ENCODE measurements around the gene SIPA1L3.
A peak's percentile ranks its signal among the peaks of the same experiment; 100 is the strongest.

Gene SIPA1L3

DNA sequence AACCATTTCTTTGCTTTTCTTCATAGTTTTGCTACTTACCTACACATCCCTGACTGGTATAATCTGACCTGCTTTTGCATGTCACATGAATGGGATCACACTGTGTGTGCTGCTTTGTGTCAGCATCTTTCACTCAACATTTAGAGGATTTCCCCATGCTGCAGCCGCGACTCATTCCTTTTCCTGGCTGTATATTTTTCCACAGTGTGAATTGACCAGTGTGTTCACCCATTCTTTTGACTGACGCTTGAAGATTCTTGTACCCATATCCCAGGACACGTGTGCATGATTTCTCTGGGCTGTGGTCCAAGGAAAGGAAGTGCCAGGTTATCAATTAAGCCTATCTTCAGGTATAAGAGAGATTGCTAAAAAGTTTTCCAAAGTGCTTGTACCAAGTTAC, 198.6 kb downstream of the SIPA1L3 start:
- Histone ChIP-seq H3K36me3 (ENCODE audit: control insufficient read depth in 2 of 2, insufficient read depth in 1 of 2, low read length in 2 of 2) (peaks cover 26 to 65% of the 10 kb centered on the region in 2 experiments), H3K4me1 (ENCODE audit: control insufficient read depth, insufficient read depth, low read length) (no peaks in the 10 kb centered on the region), H3K27ac (ENCODE audit: extremely low read depth, low read depth, low read length) (no peak overlapping the region), H3K4me3 (ENCODE audit: low read depth, low read length) (no peak overlapping the region), H3K9me3 (ENCODE audit: control insufficient read depth, insufficient read depth, low read depth, low read length) (no peaks in the 10 kb centered on the region)
- CTCF ChIA-PET: interaction anchor here (1.8 kb wide), 1 partner anchor 203 kb away, joined by 5 read pairs; no protein-coding TSS in a partner anchor
- peak; percentile 99 for TF ChIP-seq ZNF146 (tag by site-specific recombination; IDR thresholded peaks at IDR 0.05)
- TF ChIP-seq, protein P1, sequence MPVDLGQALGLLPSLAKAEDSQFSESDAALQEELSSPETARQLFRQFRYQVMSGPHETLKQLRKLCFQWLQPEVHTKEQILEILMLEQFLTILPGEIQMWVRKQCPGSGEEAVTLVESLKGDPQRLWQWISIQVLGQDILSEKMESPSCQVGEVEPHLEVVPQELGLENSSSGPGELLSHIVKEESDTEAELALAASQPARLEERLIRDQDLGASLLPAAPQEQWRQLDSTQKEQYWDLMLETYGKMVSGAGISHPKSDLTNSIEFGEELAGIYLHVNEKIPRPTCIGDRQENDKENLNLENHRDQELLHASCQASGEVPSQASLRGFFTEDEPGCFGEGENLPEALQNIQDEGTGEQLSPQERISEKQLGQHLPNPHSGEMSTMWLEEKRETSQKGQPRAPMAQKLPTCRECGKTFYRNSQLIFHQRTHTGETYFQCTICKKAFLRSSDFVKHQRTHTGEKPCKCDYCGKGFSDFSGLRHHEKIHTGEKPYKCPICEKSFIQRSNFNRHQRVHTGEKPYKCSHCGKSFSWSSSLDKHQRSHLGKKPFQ (tag by site-specific recombination; IDR thresholded peaks at IDR 0.05): peak; percentile 83
- TF ChIP-seq ZFP3 (tag by site-specific recombination; IDR thresholded peaks at IDR 0.05; ENCODE audit: low read depth): no peak
- POLR2A ChIA-PET: no interaction called here

DNA sequence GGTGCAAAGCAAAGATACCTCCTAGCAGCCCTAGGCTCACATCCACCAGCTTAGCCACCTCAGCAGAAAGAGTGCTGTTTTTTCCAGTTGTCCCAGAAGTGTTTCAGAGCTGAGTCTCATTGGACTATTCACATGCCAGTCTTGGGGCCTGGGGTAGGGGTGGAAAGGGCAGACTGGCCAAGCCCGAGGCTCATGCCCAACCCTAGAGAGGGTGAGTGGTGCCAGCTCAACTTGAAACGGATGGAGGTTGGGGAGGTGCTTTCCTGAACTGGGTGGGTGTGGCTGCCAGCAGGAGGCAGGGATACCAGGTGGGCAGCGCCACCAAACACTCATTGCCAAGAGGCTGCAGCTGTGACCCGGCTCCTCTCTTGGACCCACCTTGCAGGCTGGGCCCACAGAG, 200.1 kb downstream of the SIPA1L3 start:
- ChIA-PET CTCF (interaction anchor here (0.5 to 2.4 kb wide), 3 partner anchors 12 to 35 kb away, joined by 5 to 13 read pairs (median 7); no protein-coding TSS in a partner anchor), POLR2A (no interaction called here)
- no peak for TF ChIP-seq ZNF555 (tag by site-specific recombination; conservative IDR thresholded peaks at IDR 0.05)
- 0 out of 2 replicates have a peak, but pooled peaks have one; percentile 14 for TF ChIP-seq KLF9 (tag by site-specific recombination; IDR thresholded peaks at IDR 0.05; ENCODE audit: low read depth)
- TF ChIP-seq ZNF335 (tag by site-specific recombination; conservative IDR thresholded peaks at IDR 0.05): no peak
- TF ChIP-seq, protein P2, sequence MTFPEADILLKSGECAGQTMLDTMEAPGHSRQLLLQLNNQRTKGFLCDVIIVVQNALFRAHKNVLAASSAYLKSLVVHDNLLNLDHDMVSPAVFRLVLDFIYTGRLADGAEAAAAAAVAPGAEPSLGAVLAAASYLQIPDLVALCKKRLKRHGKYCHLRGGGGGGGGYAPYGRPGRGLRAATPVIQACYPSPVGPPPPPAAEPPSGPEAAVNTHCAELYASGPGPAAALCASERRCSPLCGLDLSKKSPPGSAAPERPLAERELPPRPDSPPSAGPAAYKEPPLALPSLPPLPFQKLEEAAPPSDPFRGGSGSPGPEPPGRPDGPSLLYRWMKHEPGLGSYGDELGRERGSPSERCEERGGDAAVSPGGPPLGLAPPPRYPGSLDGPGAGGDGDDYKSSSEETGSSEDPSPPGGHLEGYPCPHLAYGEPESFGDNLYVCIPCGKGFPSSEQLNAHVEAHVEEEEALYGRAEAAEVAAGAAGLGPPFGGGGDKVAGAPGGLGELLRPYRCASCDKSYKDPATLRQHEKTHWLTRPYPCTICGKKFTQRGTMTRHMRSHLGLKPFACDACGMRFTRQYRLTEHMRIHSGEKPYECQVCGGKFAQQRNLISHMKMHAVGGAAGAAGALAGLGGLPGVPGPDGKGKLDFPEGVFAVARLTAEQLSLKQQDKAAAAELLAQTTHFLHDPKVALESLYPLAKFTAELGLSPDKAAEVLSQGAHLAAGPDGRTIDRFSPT (tag by site-specific recombination; IDR thresholded peaks at IDR 0.05): 0 out of 2 replicates have a peak, but pooled peaks have one; percentile 31
- no peak for TF ChIP-seq MYNN (tag by site-specific recombination; IDR thresholded peaks at IDR 0.05; ENCODE audit: borderline replicate concordance)
- TF ChIP-seq SCRT2 (tag by site-specific recombination; IDR thresholded peaks at IDR 0.05): no peak
- TF ChIP-seq ZNF585B (tag by site-specific recombination; IDR thresholded peaks at IDR 0.05): no peak
- no peaks in the 10 kb centered on the region for H3K4me1 ChIP-seq (ENCODE audit: control insufficient read depth, insufficient read depth, low read length)
- no peak overlapping the region for H3K4me3 ChIP-seq (ENCODE audit: low read depth, low read length)
- H3K27ac ChIP-seq (ENCODE audit: extremely low read depth, low read depth, low read length): no peak overlapping the region
- H3K36me3 ChIP-seq (ENCODE audit: control insufficient read depth in 2 of 2, insufficient read depth in 1 of 2, low read length in 2 of 2): peaks cover 24 to 69% of the 10 kb centered on the region in 2 experiments
- H3K9me3 ChIP-seq (ENCODE audit: control insufficient read depth, insufficient read depth, low read depth, low read length): no peaks in the 10 kb centered on the region

DNA sequence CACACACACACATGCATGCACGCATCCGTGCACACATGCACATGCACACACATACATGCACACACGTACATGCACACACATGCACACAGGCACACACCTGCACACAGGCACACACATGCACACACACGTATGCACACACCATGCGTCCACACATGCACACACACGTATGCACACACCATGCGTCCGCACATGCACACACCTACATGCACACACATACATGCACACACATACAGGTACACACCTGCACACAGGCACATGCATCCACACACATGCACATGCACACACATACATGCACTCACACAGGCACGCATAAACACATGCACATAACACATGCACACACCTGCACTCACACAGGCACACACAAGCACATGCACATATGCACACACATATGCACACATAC, 204.9 kb downstream of the SIPA1L3 start:
- ChIA-PET POLR2A (no interaction called here), CTCF (interaction anchor here (0.7 to 0.8 kb wide), 2 partner anchors 31 to 94 kb away, joined by 3 to 4 read pairs; no protein-coding TSS in a partner anchor)
- Histone ChIP-seq H3K4me1 (ENCODE audit: control insufficient read depth, insufficient read depth, low read length) (no peaks in the 10 kb centered on the region), H3K36me3 (ENCODE audit: control insufficient read depth in 2 of 2, insufficient read depth in 1 of 2, low read length in 2 of 2) (peaks cover 15 to 63% of the 10 kb centered on the region in 2 experiments), H3K4me3 (ENCODE audit: low read depth, low read length) (no peak overlapping the region), H3K9me3 (ENCODE audit: control insufficient read depth, insufficient read depth, low read depth, low read length) (no peaks in the 10 kb centered on the region), H3K27ac (ENCODE audit: extremely low read depth, low read depth, low read length) (no peak overlapping the region)
- TF ChIP-seq ZNF626 (tag by site-specific recombination; IDR thresholded peaks at IDR 0.05) (no peak), ZNF311 (tag by site-specific recombination; IDR thresholded peaks at IDR 0.05; ENCODE audit: borderline replicate concordance) (peak; percentile 94; the same call in 1 of the 2 replicates), ZNF239 (tag by site-specific recombination; IDR thresholded peaks at IDR 0.05) (peak; percentile 18; the same call in 1 of the 2 replicates), ZNF785 (tag by site-specific recombination; IDR thresholded peaks at IDR 0.05) (0 out of 2 replicates have a peak, but pooled peaks have one; percentile 10), SALL2 (tag by site-specific recombination; IDR thresholded peaks at IDR 0.05; ENCODE audit: borderline replicate concordance) (peak; percentile 77; the same call in 1 of the 2 replicates), ZNF776 (tag by site-specific recombination; IDR thresholded peaks at IDR 0.05; ENCODE audit: borderline replicate concordance) (0 out of 2 replicates have a peak, but pooled peaks have one; percentile 35), ZNF248 (tag by site-specific recombination; IDR thresholded peaks at IDR 0.05) (peak; percentile 22; the same call in 1 of the 2 replicates), ZNF274 (IDR thresholded peaks at IDR 0.05; ENCODE audit: low read length) (no peak), ZNF274 (tag by site-specific recombination; IDR thresholded peaks at IDR 0.05; ENCODE audit: borderline replicate concordance) (peak; percentile 27; the same call in 1 of the 2 replicates)
- TF ChIP-seq, protein P3, sequence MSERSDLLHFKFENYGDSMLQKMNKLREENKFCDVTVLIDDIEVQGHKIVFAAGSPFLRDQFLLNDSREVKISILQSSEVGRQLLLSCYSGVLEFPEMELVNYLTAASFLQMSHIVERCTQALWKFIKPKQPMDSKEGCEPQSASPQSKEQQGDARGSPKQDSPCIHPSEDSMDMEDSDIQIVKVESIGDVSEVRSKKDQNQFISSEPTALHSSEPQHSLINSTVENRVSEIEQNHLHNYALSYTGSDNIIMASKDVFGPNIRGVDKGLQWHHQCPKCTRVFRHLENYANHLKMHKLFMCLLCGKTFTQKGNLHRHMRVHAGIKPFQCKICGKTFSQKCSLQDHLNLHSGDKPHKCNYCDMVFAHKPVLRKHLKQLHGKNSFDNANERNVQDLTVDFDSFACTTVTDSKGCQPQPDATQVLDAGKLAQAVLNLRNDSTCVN (tag by site-specific recombination; optimal IDR thresholded peaks at IDR 0.05): peak; percentile 52
- TF ChIP-seq, protein P4, sequence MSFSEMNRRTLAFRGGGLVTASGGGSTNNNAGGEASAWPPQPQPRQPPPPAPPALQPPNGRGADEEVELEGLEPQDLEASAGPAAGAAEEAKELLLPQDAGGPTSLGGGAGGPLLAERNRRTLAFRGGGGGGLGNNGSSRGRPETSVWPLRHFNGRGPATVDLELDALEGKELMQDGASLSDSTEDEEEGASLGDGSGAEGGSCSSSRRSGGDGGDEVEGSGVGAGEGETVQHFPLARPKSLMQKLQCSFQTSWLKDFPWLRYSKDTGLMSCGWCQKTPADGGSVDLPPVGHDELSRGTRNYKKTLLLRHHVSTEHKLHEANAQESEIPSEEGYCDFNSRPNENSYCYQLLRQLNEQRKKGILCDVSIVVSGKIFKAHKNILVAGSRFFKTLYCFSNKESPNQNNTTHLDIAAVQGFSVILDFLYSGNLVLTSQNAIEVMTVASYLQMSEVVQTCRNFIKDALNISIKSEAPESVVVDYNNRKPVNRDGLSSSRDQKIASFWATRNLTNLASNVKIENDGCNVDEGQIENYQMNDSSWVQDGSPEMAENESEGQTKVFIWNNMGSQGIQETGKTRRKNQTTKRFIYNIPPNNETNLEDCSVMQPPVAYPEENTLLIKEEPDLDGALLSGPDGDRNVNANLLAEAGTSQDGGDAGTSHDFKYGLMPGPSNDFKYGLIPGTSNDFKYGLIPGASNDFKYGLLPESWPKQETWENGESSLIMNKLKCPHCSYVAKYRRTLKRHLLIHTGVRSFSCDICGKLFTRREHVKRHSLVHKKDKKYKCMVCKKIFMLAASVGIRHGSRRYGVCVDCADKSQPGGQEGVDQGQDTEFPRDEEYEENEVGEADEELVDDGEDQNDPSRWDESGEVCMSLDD (tag by site-specific recombination; IDR thresholded peaks at IDR 0.05): 0 out of 2 replicates have a peak, but pooled peaks have one; percentile 22
- TF ChIP-seq, protein P1 (tag by site-specific recombination; IDR thresholded peaks at IDR 0.05): peak; percentile 89
